Activated effector memory CD4-positive, alpha-beta T cell treated with Interleukin-2 at 50 U/mL for 16 hours (primary cell): ENCODE measurements around the gene AP3D1.

Experiments used
- DNase-seq: peaks from one replicate; pipeline ENCODE4 v3.0.0-alpha.2; 2020

AP3D1 gene

GRCh38 chr19:2081873-2082810 lies 69.2 kb downstream of the AP3D1 start:
- peak; percentile 43 for DNase-seq

GRCh38 chr19:2080336-2080988 lies 70.9 kb downstream of the AP3D1 start:
- no peak for DNase-seq

- DNase-seq, result no peak
Measured at GRCh38 chr19:2079865-2080301, 71.5 kb downstream of the AP3D1 start.

GRCh38 chr19:2079076-2079864 lies 72.1 kb downstream of the AP3D1 start:
- DNase-seq, result no peak

GRCh38 chr19:2077833-2078619 lies 73.3 kb downstream of the AP3D1 start:
- no peak for DNase-seq

GRCh38 chr19:2077398-2077797 lies 74.0 kb downstream of the AP3D1 start:
- no peak for DNase-seq

GRCh38 chr19:2076526-2076944 lies 74.8 kb downstream of the AP3D1 start:
- DNase-seq, result no peak

GRCh38 chr19:2072757-2073551 lies 78.4 kb downstream of the AP3D1 start:
- DNase-seq, result no peak

- no peak for DNase-seq
Measured at GRCh38 chr19:2070986-2071673, 80.2 kb downstream of the AP3D1 start.

GRCh38 chr19:2070436-2070827 lies 80.9 kb downstream of the AP3D1 start:
- no peak for DNase-seq

GRCh38 chr19:2064788-2065524 lies 86.4 kb downstream of the AP3D1 start:
- DNase-seq, result no peak

- no peak for DNase-seq
Measured at GRCh38 chr19:2064395-2064787, 87.0 kb downstream of the AP3D1 start.

- no peak for DNase-seq
Measured at GRCh38 chr19:2063824-2064223, 87.5 kb downstream of the AP3D1 start.

- no peak for DNase-seq
Measured at GRCh38 chr19:2062770-2063169, 88.6 kb downstream of the AP3D1 start.

- no peak for DNase-seq
Measured at GRCh38 chr19:2062389-2062729, 89.0 kb downstream of the AP3D1 start.

GRCh38 chr19:2061495-2062388 lies 89.6 kb downstream of the AP3D1 start:
- DNase-seq, result peak; percentile 99

GRCh38 chr19:2060884-2061494 lies 90.4 kb downstream of the AP3D1 start:
- DNase-seq, result no peak

- no peak for DNase-seq
Measured at GRCh38 chr19:2059422-2060201, 91.8 kb downstream of the AP3D1 start.
